ENCODE measurements around the gene MMP14. TPM values are rescaled to one million over a fixed set of nuclear protein-coding genes. Genes with fewer than 3 reads are reported as not detected.

MMP14 gene
- total and polyA plus RNA-seq, 7 donors, result 7.6 to 18.5 (median 14.0) TPM

GRCh38 chr14:22896760-22897159, 60.4 kb downstream of the MMP14 start:
- Histone ChIP-seq H3K4me1 (no peaks in the 10 kb centered on the region), H3K4me3 (no peak overlapping the region), H3K36me3 (ENCODE audit: insufficient read depth in 1 of 2, low read depth in 1 of 2) (peaks cover 2 to 19% of the 10 kb centered on the region in 2 donors), H3K9me3 (no peaks in the 10 kb centered on the region), H3K27ac (no peak overlapping the region), H3K27me3 (ENCODE audit: insufficient read depth in 3 of 3, low read length in 2 of 3) (no peaks in the 10 kb centered on the region)
- DNase-seq (no peak), ATAC-seq (no peak)
- no peak for TF ChIP-seq CTCF (IDR thresholded peaks at IDR 0.05)
- 83 to 86% (median 84%) methylated on average over 3 of the region's 3 CpGs for WGBS, 3 donors
- intact Hi-C loops (cut with DNase I), result no loop called here

GRCh38 chr14:22897357-22897756, 61.0 kb downstream of the MMP14 start:
- Histone ChIP-seq H3K27ac (no peak overlapping the region), H3K4me3 (no peak overlapping the region), H3K9me3 (no peaks in the 10 kb centered on the region), H3K36me3 (ENCODE audit: insufficient read depth in 1 of 2, low read depth in 1 of 2) (peaks cover 5 to 24% of the 10 kb centered on the region in 2 donors), H3K4me1 (no peaks in the 10 kb centered on the region), H3K27me3 (ENCODE audit: insufficient read depth in 3 of 3, low read length in 2 of 3) (no peaks in the 10 kb centered on the region)
- intact Hi-C loops (cut with DNase I), result no loop called here
- no peak for ATAC-seq
- WGBS, 3 donors, result 88 to 95% (median 89%) methylated on average over 1 of the region's 1 CpG
- no peak for DNase-seq
- TF ChIP-seq CTCF (IDR thresholded peaks at IDR 0.05), result no peak

Other genes with a start within 250 kb of the MMP14 start
- gene DAD1, start 247.4 kb upstream of the MMP14 start, total RNA-seq, result 100 to 1,000 TPM in 3 of 4 donors, 10 to 100 TPM in 1; 77.8 to 118 (median 106) TPM
- 100 to 1,000 TPM; 201 to 277 (median 262) TPM for gene DAD1, start 247.4 kb upstream of the MMP14 start, polyA plus RNA-seq
- gene ABHD4, start 238.3 kb upstream of the MMP14 start, total RNA-seq, result 10 to 100 TPM; 15.6 to 37.2 (median 25.4) TPM
- 10 to 100 TPM in 2 of 3 donors, 1 to 10 TPM in 1; 6.1 to 64.0 (median 26.4) TPM for gene ABHD4, start 238.3 kb upstream of the MMP14 start, polyA plus RNA-seq
- gene OR6J1, start 192.2 kb upstream of the MMP14 start, total RNA-seq, result not detected
- not detected for gene OR6J1, start 192.2 kb upstream of the MMP14 start, polyA plus RNA-seq
- gene OXA1L, start 69.9 kb upstream of the MMP14 start, total RNA-seq, result 100 to 1,000 TPM in 3 of 4 donors, 10 to 100 TPM in 1; 90.7 to 151 (median 131) TPM
- 100 to 1,000 TPM; 115 to 168 (median 158) TPM for gene OXA1L, start 69.9 kb upstream of the MMP14 start, polyA plus RNA-seq
- 1 to 10 TPM; 1.3 to 2.6 (median 2.0) TPM for gene SLC7A7, start 21.1 kb upstream of the MMP14 start, total RNA-seq
- gene SLC7A7, start 21.1 kb upstream of the MMP14 start, polyA plus RNA-seq, result 1 to 10 TPM in 1 of 3 donors, under 1 TPM in 2; 0.93 to 2.6 (median 0.97) TPM
- gene MRPL52, start 6.7 kb upstream of the MMP14 start, total RNA-seq, result 10 to 100 TPM; 79.1 to 91.2 (median 84.9) TPM
- gene MRPL52, start 6.7 kb upstream of the MMP14 start, polyA plus RNA-seq, result 100 to 1,000 TPM in 2 of 3 donors, 10 to 100 TPM in 1; 92.0 to 246 (median 102) TPM
- 10 to 100 TPM; 30.9 to 50.6 (median 40.6) TPM for gene LRP10, start 35.2 kb downstream of the MMP14 start, total RNA-seq
- gene LRP10, start 35.2 kb downstream of the MMP14 start, polyA plus RNA-seq, result 10 to 100 TPM; 18.1 to 42.7 (median 25.1) TPM
- gene REM2, start 46.6 kb downstream of the MMP14 start, total RNA-seq, result under 1 TPM in 2 of 4 donors, not detected in 2; 0.21 to 0.34 TPM
- gene REM2, start 46.6 kb downstream of the MMP14 start, polyA plus RNA-seq, result under 1 TPM; 0.05 to 0.18 (median 0.10) TPM
- 10 to 100 TPM; 25.4 to 42.1 (median 27.8) TPM for gene RBM23, start 82.6 kb downstream of the MMP14 start, total RNA-seq
- gene RBM23, start 82.6 kb downstream of the MMP14 start, polyA plus RNA-seq, result 10 to 100 TPM; 18.4 to 35.7 (median 20.1) TPM
- gene PRMT5, start 92.8 kb downstream of the MMP14 start, total RNA-seq, result 10 to 100 TPM; 67.5 to 80.4 (median 74.1) TPM
- 10 to 100 TPM; 45.3 to 99.5 (median 88.6) TPM for gene PRMT5, start 92.8 kb downstream of the MMP14 start, polyA plus RNA-seq
- gene HAUS4, start 120.5 kb downstream of the MMP14 start, total RNA-seq, result 10 to 100 TPM; 11.3 to 19.3 (median 12.0) TPM
- 10 to 100 TPM; 13.7 to 23.7 (median 16.2) TPM for gene HAUS4, start 120.5 kb downstream of the MMP14 start, polyA plus RNA-seq
- 1 to 10 TPM in 3 of 4 donors, under 1 TPM in 1; 0.95 to 1.5 (median 1.2) TPM for gene AJUBA, start 146.0 kb downstream of the MMP14 start, total RNA-seq
- under 1 TPM; 0.65 to 0.77 (median 0.66) TPM for gene AJUBA, start 146.0 kb downstream of the MMP14 start, polyA plus RNA-seq
- 1 to 10 TPM; 2.1 to 5.1 (median 4.2) TPM for gene C14orf93, start 173.6 kb downstream of the MMP14 start, total RNA-seq
- gene C14orf93, start 173.6 kb downstream of the MMP14 start, polyA plus RNA-seq, result 1 to 10 TPM; 1.7 to 4.1 (median 3.4) TPM
- 100 to 1,000 TPM; 156 to 307 (median 250) TPM for gene PSMB5, start 198.3 kb downstream of the MMP14 start, total RNA-seq
- 100 to 1,000 TPM; 304 to 619 (median 496) TPM for gene PSMB5, start 198.3 kb downstream of the MMP14 start, polyA plus RNA-seq
- gene PSMB11, start 205.6 kb downstream of the MMP14 start, total RNA-seq, result not detected
- gene PSMB11, start 205.6 kb downstream of the MMP14 start, polyA plus RNA-seq, result under 1 TPM in 2 of 3 donors, not detected in 1; 0.03 to 0.51 TPM
- gene CDH24, start 220.9 kb downstream of the MMP14 start, total RNA-seq, result under 1 TPM; 0.30 to 0.77 (median 0.32) TPM
- under 1 TPM; 0.31 to 0.51 (median 0.35) TPM for gene CDH24, start 220.9 kb downstream of the MMP14 start, polyA plus RNA-seq

Data from psoas muscle (tissue), 8 donors.